GM23338 (cell line): ENCODE results near the gene RGS7. TPM values are rescaled to one million over a fixed set of nuclear protein-coding genes. Genes with fewer than 3 reads are reported as not detected.

Experiments
- ATAC-seq: fragments of 200-7000 bp; cut with Tn5 transposase; 3 replicates; pipeline ENCODE4 v1.9.1; 2020
- DNase-seq: peaks from one replicate; pipeline ENCODE4 v3.0.0-alpha.2; 2015; ENCODE audit warnings: low spot score
- H2AFZ ChIP-seq: fragments of 200-600 bp; sonication (generic); 2 replicates; pipeline ENCODE4 v1.8.0; 2016; ENCODE audit warnings: antibody characterized with exemption, mild to moderate bottlenecking, moderate library complexity
- H3F3A ChIP-seq: fragments of 200-600 bp; sonication (generic); replicated peaks from 2 replicates; pipeline ENCODE4 v1.8.0; 2017; ENCODE audit warnings: antibody characterized with exemption, mixed run types, low read depth
- H3K27ac ChIP-seq: fragments of 200-600 bp; sonication (generic); 2 replicates; pipeline ENCODE4 v1.6.1; 2016; ENCODE audit warnings: low read depth
- H3K27me3 ChIP-seq: fragments of 200-600 bp; sonication (generic); 2 replicates; pipeline ENCODE4 v1.8.0; 2016; ENCODE audit warnings: mild to moderate bottlenecking, mixed run types, moderate library complexity; ENCODE audit not compliant: insufficient read depth
- H3K36me3 ChIP-seq: fragments of 200-600 bp; sonication (generic); 2 replicates; pipeline ENCODE4 v1.8.0; 2016; ENCODE audit warnings: mild to moderate bottlenecking; ENCODE audit not compliant: insufficient read depth
- H3K4me1 ChIP-seq: fragments of 200-600 bp; sonication (generic); 2 replicates; pipeline ENCODE4 v1.8.0; 2016; ENCODE audit warnings: mild to moderate bottlenecking, moderate library complexity; ENCODE audit not compliant: insufficient read depth
- H3K4me2 ChIP-seq: fragments of 200-600 bp; sonication (generic); 2 replicates; pipeline ENCODE4 v1.7.1; 2017; ENCODE audit warnings: mixed run types
- H3K4me3 ChIP-seq: fragments of 200-600 bp; sonication (generic); 2 replicates; pipeline ENCODE4 v1.6.1; 2016; ENCODE audit warnings: mixed run types
- H3K79me2 ChIP-seq: fragments of 200-600 bp; sonication (generic); replicated peaks from 2 replicates; pipeline ENCODE4 v1.8.0; 2017; ENCODE audit warnings: mild to moderate bottlenecking; ENCODE audit not compliant: insufficient read depth
- H3K9me2 ChIP-seq: fragments of 200-600 bp; sonication (generic); 2 replicates; pipeline ENCODE4 v1.8.0; 2017; ENCODE audit not compliant: insufficient read depth
- H4K20me1 ChIP-seq: fragments of 200-600 bp; sonication (generic); replicated peaks from 2 replicates; pipeline ENCODE4 v1.8.0; 2017; ENCODE audit warnings: mild to moderate bottlenecking; ENCODE audit not compliant: insufficient read depth
- H3K27ac Mint-ChIP-seq: 2 replicates; pipeline ENCODE4 v1.8.0; 2020; ENCODE audit warnings: inconsistent platforms, mild to moderate bottlenecking, moderate library complexity, mixed read lengths
- H3K27me3 Mint-ChIP-seq: 3 replicates; pipeline ENCODE4 v1.8.0; 2022; ENCODE audit warnings: low read depth, mild to moderate bottlenecking, moderate library complexity, mixed read lengths, inconsistent platforms; ENCODE audit not compliant: insufficient read depth, poor library complexity
- H3K36me3 Mint-ChIP-seq: 3 replicates; pipeline ENCODE4 v1.8.0; 2021; ENCODE audit warnings: low read depth, mild to moderate bottlenecking, inconsistent platforms, moderate library complexity, mixed read lengths
- H3K4me1 Mint-ChIP-seq: 3 replicates; pipeline ENCODE4 v1.8.0; 2020; ENCODE audit warnings: mild to moderate bottlenecking, inconsistent platforms, mixed read lengths
- H3K4me3 Mint-ChIP-seq: 3 replicates; pipeline ENCODE4 v1.8.0; 2021; ENCODE audit warnings: moderate library complexity, mild to moderate bottlenecking, inconsistent platforms, mixed read lengths
- H3K9me3 Mint-ChIP-seq: 3 replicates; pipeline ENCODE4 v1.8.0; 2020; ENCODE audit warnings: moderate library complexity, mild to moderate bottlenecking, inconsistent platforms, mixed read lengths
- CREB1 ChIP-seq: fragments of 250-450 bp; sonication (Bioruptor Pico); IDR thresholded peaks from 2 replicates; pipeline ENCODE4 v1.5.0; 2020; ENCODE audit warnings: low read depth, mild to moderate bottlenecking, moderate library complexity
- EZH2 ChIP-seq: fragments of 200-600 bp; sonication (generic); IDR thresholded peaks from one replicate; pipeline ENCODE4 v1.8.0; 2017; ENCODE audit warnings: antibody characterized with exemption, mild to moderate bottlenecking, low read depth; ENCODE audit not compliant: unreplicated experiment
- EZH2phosphoT487 ChIP-seq: fragments of 200-600 bp; sonication (generic); IDR thresholded peaks from one replicate; pipeline ENCODE4 v1.8.1; 2018; ENCODE audit warnings: antibody characterized with exemption; ENCODE audit not compliant: unreplicated experiment
- JUNB ChIP-seq: IDR thresholded peaks from one replicate; pipeline ENCODE4 v1.6.1; 2016; ENCODE audit warnings: antibody characterized with exemption; ENCODE audit not compliant: unreplicated experiment
- NANOG ChIP-seq: IDR thresholded peaks from 2 replicates; pipeline ENCODE4 v1.6.1; 2016; ENCODE audit warnings: antibody characterized with exemption, borderline replicate concordance
- POLR2AphosphoS5 ChIP-seq: IDR thresholded peaks from 2 replicates; pipeline ENCODE4 v1.6.1; 2016; ENCODE audit warnings: antibody characterized with exemption, low read depth
- STAT1 ChIP-seq: IDR thresholded peaks from one replicate; pipeline ENCODE4 v1.6.1; 2016; ENCODE audit warnings: antibody characterized with exemption; ENCODE audit not compliant: unreplicated experiment
- ZNF114 ChIP-seq: fragments of 250-450 bp; sonication (Bioruptor Pico); IDR thresholded peaks from 2 replicates; pipeline ENCODE4 v1.5.0; 2020; ENCODE audit warnings: mild to moderate bottlenecking, moderate library complexity
- polyA plus RNA-seq: library from polyadenylated mRNA; unstranded; fragments of >200 nt; fragmentation: Nextera tagmentation; extraction: Ambion mirVana; gene quantifications from 2 replicates; pipeline ENCODE4 v1.2.1, GENCODE V29; 2016
- total RNA-seq: library from RNA; depleted of rRNA; stranded (reverse); fragments of >200 nt; shearing (Covaris generic); gene quantifications from 2 replicates; pipeline ENCODE4 v1.2.3, GENCODE V29; 2014
- TF ChIP-seq, protein P1 (sequence below): IDR thresholded peaks from 2 replicates; pipeline ENCODE4 v1.6.1; 2016; ENCODE audit warnings: antibody characterized with exemption
- TF ChIP-seq, protein P2 (sequence below): IDR thresholded peaks from one replicate; pipeline ENCODE4 v1.6.1; 2018; ENCODE audit warnings: antibody characterized with exemption; ENCODE audit not compliant: unreplicated experiment
- TF ChIP-seq, protein P3 (sequence below), 2 experiments: fragments of 200-600 bp in 1 of 2; sonication (generic) in 1 of 2; conservative IDR thresholded peaks; 2 replicates each; pipeline versions ENCODE4 v1.5.1 to v1.6.1; 2016 to 2017; ENCODE audit warnings: antibody characterized with exemption in 2 of 2, low read depth in 2 of 2, mild to moderate bottlenecking in 2 of 2, moderate library complexity in 1 of 2
- TF ChIP-seq, protein P4 (sequence below): fragments of 250-450 bp; sonication (Bioruptor Pico); IDR thresholded peaks from 2 replicates; pipeline ENCODE4 v1.5.0; 2020; ENCODE audit warnings: mild to moderate bottlenecking, moderate library complexity

RGS7 gene
- total and polyA plus RNA-seq, 2 experiments from 2014 or later, result 2.0 to 2.2 TPM

DNA sequence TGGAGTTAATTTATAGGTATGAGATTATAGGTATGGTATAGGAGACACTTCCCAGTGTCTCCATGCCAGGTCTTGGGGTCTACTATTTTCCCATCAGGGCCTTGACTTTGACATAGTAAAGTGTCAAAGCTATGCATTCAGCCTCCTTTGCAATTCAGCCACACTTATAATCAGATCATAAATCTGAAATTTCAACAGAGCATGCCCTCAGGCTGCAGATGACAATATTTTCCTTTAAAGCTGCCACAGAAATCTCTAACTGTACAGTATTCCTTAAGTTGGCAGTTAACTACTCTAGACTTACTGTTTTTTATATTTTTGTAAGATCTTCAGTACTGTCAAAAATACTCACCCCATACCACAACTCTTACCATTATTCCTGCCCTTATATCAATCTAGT, 30.2 kb upstream of the RGS7 start (continued):
- TF ChIP-seq JUNB, result no peak
- TF ChIP-seq POLR2AphosphoS5, result no peak
- TF ChIP-seq, protein P1, sequence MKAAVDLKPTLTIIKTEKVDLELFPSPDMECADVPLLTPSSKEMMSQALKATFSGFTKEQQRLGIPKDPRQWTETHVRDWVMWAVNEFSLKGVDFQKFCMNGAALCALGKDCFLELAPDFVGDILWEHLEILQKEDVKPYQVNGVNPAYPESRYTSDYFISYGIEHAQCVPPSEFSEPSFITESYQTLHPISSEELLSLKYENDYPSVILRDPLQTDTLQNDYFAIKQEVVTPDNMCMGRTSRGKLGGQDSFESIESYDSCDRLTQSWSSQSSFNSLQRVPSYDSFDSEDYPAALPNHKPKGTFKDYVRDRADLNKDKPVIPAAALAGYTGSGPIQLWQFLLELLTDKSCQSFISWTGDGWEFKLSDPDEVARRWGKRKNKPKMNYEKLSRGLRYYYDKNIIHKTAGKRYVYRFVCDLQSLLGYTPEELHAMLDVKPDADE, result no peak
- TF ChIP-seq, protein P2, sequence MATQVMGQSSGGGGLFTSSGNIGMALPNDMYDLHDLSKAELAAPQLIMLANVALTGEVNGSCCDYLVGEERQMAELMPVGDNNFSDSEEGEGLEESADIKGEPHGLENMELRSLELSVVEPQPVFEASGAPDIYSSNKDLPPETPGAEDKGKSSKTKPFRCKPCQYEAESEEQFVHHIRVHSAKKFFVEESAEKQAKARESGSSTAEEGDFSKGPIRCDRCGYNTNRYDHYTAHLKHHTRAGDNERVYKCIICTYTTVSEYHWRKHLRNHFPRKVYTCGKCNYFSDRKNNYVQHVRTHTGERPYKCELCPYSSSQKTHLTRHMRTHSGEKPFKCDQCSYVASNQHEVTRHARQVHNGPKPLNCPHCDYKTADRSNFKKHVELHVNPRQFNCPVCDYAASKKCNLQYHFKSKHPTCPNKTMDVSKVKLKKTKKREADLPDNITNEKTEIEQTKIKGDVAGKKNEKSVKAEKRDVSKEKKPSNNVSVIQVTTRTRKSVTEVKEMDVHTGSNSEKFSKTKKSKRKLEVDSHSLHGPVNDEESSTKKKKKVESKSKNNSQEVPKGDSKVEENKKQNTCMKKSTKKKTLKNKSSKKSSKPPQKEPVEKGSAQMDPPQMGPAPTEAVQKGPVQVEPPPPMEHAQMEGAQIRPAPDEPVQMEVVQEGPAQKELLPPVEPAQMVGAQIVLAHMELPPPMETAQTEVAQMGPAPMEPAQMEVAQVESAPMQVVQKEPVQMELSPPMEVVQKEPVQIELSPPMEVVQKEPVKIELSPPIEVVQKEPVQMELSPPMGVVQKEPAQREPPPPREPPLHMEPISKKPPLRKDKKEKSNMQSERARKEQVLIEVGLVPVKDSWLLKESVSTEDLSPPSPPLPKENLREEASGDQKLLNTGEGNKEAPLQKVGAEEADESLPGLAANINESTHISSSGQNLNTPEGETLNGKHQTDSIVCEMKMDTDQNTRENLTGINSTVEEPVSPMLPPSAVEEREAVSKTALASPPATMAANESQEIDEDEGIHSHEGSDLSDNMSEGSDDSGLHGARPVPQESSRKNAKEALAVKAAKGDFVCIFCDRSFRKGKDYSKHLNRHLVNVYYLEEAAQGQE, result no peak
- no peak for TF ChIP-seq STAT1

DNA sequence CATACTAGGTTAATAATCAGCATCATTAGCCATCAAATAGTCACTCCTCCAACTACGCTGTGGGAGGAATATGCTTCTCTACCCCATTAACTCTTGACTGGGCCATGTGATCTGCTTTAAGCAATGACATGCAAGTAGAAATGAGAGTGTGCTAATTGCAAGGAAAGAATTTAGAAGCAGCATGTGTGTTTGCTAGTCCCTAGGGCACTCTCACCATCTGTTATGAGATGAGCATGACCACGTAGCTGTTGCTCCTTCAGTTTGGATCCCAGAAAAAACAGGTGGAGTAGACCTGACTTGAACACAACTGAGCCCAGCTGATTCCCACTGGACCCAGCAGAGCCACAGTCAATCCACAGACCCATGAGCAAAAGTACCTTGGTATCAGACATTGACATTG, 19.7 kb upstream of the RGS7 start:
- H3K27ac Mint-ChIP-seq, result no peak overlapping the region
- Histone ChIP-seq H3K79me2 (no peaks in the 10 kb centered on the region), H3K9me2 (0 out of 2 replicates have a peak, but pooled peaks cover 3% of the 10 kb centered on the region), H3K4me1 (no peaks in the 10 kb centered on the region), H4K20me1 (no peaks in the 10 kb centered on the region), H3F3A (no peaks in the 10 kb centered on the region), H2AFZ (no peak overlapping the region), H3K4me2 (no peak overlapping the region), H3K27ac (no peak overlapping the region), H3K36me3 (no peaks in the 10 kb centered on the region), H3K27me3 (no peaks in the 10 kb centered on the region), H3K4me3 (no peak overlapping the region)
- no peak for ATAC-seq
- H3K27me3 Mint-ChIP-seq, result no peaks in the 10 kb centered on the region
- no peaks in the 10 kb centered on the region for H3K4me1 Mint-ChIP-seq
- no peak for DNase-seq
- no peak overlapping the region for H3K4me3 Mint-ChIP-seq
- H3K36me3 Mint-ChIP-seq, result no peaks in the 10 kb centered on the region
- no peaks in the 10 kb centered on the region; the same call in 2 of the 3 replicates for H3K9me3 Mint-ChIP-seq
- TF ChIP-seq, protein P3, sequence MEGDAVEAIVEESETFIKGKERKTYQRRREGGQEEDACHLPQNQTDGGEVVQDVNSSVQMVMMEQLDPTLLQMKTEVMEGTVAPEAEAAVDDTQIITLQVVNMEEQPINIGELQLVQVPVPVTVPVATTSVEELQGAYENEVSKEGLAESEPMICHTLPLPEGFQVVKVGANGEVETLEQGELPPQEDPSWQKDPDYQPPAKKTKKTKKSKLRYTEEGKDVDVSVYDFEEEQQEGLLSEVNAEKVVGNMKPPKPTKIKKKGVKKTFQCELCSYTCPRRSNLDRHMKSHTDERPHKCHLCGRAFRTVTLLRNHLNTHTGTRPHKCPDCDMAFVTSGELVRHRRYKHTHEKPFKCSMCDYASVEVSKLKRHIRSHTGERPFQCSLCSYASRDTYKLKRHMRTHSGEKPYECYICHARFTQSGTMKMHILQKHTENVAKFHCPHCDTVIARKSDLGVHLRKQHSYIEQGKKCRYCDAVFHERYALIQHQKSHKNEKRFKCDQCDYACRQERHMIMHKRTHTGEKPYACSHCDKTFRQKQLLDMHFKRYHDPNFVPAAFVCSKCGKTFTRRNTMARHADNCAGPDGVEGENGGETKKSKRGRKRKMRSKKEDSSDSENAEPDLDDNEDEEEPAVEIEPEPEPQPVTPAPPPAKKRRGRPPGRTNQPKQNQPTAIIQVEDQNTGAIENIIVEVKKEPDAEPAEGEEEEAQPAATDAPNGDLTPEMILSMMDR (conservative IDR thresholded peaks at IDR 0.05; ENCODE audit: low read depth in 2 of 2), result no peak
- no peak for TF ChIP-seq NANOG
- TF ChIP-seq POLR2AphosphoS5, result no peak
- TF ChIP-seq EZH2, result no peak
- TF ChIP-seq, protein P4, sequence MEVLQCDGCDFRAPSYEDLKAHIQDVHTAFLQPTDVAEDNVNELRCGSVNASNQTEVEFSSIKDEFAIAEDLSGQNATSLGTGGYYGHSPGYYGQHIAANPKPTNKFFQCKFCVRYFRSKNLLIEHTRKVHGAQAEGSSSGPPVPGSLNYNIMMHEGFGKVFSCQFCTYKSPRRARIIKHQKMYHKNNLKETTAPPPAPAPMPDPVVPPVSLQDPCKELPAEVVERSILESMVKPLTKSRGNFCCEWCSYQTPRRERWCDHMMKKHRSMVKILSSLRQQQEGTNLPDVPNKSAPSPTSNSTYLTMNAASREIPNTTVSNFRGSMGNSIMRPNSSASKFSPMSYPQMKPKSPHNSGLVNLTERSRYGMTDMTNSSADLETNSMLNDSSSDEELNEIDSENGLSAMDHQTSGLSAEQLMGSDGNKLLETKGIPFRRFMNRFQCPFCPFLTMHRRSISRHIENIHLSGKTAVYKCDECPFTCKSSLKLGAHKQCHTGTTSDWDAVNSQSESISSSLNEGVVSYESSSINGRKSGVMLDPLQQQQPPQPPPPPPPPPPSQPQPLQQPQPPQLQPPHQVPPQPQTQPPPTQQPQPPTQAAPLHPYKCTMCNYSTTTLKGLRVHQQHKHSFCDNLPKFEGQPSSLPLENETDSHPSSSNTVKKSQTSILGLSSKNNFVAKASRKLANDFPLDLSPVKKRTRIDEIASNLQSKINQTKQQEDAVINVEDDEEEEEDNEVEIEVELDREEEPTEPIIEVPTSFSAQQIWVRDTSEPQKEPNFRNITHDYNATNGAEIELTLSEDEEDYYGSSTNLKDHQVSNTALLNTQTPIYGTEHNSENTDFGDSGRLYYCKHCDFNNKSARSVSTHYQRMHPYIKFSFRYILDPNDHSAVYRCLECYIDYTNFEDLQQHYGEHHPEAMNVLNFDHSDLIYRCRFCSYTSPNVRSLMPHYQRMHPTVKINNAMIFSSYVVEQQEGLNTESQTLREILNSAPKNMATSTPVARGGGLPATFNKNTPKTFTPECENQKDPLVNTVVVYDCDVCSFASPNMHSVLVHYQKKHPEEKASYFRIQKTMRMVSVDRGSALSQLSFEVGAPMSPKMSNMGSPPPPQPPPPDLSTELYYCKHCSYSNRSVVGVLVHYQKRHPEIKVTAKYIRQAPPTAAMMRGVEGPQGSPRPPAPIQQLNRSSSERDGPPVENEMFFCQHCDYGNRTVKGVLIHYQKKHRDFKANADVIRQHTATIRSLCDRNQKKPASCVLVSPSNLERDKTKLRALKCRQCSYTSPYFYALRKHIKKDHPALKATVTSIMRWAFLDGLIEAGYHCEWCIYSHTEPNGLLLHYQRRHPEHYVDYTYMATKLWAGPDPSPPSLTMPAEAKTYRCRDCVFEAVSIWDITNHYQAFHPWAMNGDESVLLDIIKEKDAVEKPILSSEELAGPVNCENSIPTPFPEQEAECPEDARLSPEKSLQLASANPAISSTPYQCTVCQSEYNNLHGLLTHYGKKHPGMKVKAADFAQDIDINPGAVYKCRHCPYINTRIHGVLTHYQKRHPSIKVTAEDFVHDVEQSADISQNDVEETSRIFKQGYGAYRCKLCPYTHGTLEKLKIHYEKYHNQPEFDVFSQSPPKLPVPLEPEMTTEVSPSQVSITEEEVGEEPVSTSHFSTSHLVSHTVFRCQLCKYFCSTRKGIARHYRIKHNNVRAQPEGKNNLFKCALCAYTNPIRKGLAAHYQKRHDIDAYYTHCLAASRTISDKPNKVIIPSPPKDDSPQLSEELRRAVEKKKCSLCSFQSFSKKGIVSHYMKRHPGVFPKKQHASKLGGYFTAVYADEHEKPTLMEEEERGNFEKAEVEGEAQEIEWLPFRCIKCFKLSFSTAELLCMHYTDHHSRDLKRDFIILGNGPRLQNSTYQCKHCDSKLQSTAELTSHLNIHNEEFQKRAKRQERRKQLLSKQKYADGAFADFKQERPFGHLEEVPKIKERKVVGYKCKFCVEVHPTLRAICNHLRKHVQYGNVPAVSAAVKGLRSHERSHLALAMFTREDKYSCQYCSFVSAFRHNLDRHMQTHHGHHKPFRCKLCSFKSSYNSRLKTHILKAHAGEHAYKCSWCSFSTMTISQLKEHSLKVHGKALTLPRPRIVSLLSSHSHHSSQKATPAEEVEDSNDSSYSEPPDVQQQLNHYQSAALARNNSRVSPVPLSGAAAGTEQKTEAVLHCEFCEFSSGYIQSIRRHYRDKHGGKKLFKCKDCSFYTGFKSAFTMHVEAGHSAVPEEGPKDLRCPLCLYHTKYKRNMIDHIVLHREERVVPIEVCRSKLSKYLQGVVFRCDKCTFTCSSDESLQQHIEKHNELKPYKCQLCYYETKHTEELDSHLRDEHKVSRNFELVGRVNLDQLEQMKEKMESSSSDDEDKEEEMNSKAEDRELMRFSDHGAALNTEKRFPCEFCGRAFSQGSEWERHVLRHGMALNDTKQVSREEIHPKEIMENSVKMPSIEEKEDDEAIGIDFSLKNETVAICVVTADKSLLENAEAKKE, result no peak
- TF ChIP-seq, protein P1, result no peak
- TF ChIP-seq STAT1, result no peak
- TF ChIP-seq CREB1 (CRISPR knock-in tag), result no peak
- TF ChIP-seq EZH2phosphoT487, result no peak
- no peak for TF ChIP-seq ZNF114 (CRISPR knock-in tag)
